ENCODE results near the gene NSUN4.
"Not testable (repeated sequence)": the region's sequence is repeated elsewhere in the genome, so short reads cannot be mapped to it uniquely, and the experiment has no call there.

NSUN4 gene

GRCh38 chr1:46367701-46368100 is 27.1 kb downstream of the NSUN4 start:
- not testable (repeated sequence) for DNase-seq (ENCODE audit: low spot score)

GRCh38 chr1:46368791-46369190 is 28.2 kb downstream of the NSUN4 start:
- no peak for DNase-seq (ENCODE audit: low spot score)

- no peak for DNase-seq (ENCODE audit: low spot score)
These were observed 29.1 kb downstream of the NSUN4 start for GRCh38 chr1:46369542-46370213.

GRCh38 chr1:46370214-46370633 is 29.6 kb downstream of the NSUN4 start:
- DNase-seq (ENCODE audit: low spot score): no peak

GRCh38 chr1:46372431-46372830 is 31.8 kb downstream of the NSUN4 start:
- no peak for DNase-seq (ENCODE audit: low spot score)

GRCh38 chr1:46379996-46380395 is 39.4 kb downstream of the NSUN4 start:
- no peak for DNase-seq (ENCODE audit: low spot score)

GRCh38 chr1:46380508-46380907 is 39.9 kb downstream of the NSUN4 start:
- no peak for DNase-seq (ENCODE audit: low spot score)

GRCh38 chr1:46393510-46393909 is 52.9 kb downstream of the NSUN4 start:
- DNase-seq (ENCODE audit: low spot score): no peak

- no peak for DNase-seq (ENCODE audit: low spot score)
These were observed 53.7 kb downstream of the NSUN4 start, which contains the start of gene FAAH for GRCh38 chr1:46394108-46394871. Gene FAAH (plus strand): TSS chr1:46394317. CDS start chr1:46394349, 32 bp downstream.

- DNase-seq (ENCODE audit: low spot score): peak; percentile 66
These were observed 54.4 kb downstream of the NSUN4 start for GRCh38 chr1:46394872-46395465.

- no peak for DNase-seq (ENCODE audit: low spot score)
These were observed 56.1 kb downstream of the NSUN4 start for GRCh38 chr1:46396441-46397398.

GRCh38 chr1:46399307-46399706 is 58.7 kb downstream of the NSUN4 start:
- DNase-seq (ENCODE audit: low spot score): no peak

GRCh38 chr1:46400421-46400820 is 59.8 kb downstream of the NSUN4 start:
- no peak for DNase-seq (ENCODE audit: low spot score)

- DNase-seq (ENCODE audit: low spot score): no peak
These were observed 60.7 kb downstream of the NSUN4 start for GRCh38 chr1:46401154-46401913.

- peak; percentile 99 for DNase-seq (ENCODE audit: low spot score)
These were observed 61.5 kb downstream of the NSUN4 start for GRCh38 chr1:46401964-46402626.

- DNase-seq (ENCODE audit: low spot score): no peak
These were observed 63.3 kb downstream of the NSUN4 start for GRCh38 chr1:46403916-46404315.

- DNase-seq (ENCODE audit: low spot score): no peak
These were observed 64.0 kb downstream of the NSUN4 start for GRCh38 chr1:46404482-46405196.

- no peak for DNase-seq (ENCODE audit: low spot score)
These were observed 64.6 kb downstream of the NSUN4 start for GRCh38 chr1:46405197-46405555.

GRCh38 chr1:46405724-46406123 is 65.1 kb downstream of the NSUN4 start:
- DNase-seq (ENCODE audit: low spot score): no peak

Data from pons (tissue), 1 donor.